ENCODE data around the gene CAMK2D.
A peak's percentile ranks its signal among the peaks of the same experiment; 100 is the strongest.

CAMK2D gene

DNA sequence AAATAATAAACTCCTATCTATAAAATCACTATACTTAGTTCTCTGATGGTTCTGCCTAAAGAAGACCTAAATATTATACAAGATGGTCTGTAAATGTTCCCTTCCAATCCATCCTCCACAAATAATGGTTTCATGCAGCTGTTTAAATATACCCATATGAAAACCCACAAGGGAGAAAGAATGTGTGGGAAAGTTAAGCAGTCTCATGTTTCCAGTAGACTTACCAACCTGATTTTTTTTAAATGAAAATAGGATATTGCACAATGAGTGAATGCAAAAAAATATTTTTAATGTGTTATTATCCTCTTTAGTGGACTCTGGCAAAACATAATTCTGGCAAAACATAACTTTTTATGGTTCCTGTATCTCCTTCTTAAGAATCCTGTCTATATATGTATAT lies 23.3 kb downstream of the CAMK2D start:
- POLR2A ChIA-PET, result interaction anchor here (0.7 kb wide), 1 partner anchor 164 kb away, joined by 3 read pairs; no protein-coding TSS in a partner anchor
- CTCF ChIA-PET, result no interaction called here
- no peak overlapping the region for H3K4me3 ChIP-seq (ENCODE audit: low read depth, low read length)
- TF ChIP-seq, protein P1, sequence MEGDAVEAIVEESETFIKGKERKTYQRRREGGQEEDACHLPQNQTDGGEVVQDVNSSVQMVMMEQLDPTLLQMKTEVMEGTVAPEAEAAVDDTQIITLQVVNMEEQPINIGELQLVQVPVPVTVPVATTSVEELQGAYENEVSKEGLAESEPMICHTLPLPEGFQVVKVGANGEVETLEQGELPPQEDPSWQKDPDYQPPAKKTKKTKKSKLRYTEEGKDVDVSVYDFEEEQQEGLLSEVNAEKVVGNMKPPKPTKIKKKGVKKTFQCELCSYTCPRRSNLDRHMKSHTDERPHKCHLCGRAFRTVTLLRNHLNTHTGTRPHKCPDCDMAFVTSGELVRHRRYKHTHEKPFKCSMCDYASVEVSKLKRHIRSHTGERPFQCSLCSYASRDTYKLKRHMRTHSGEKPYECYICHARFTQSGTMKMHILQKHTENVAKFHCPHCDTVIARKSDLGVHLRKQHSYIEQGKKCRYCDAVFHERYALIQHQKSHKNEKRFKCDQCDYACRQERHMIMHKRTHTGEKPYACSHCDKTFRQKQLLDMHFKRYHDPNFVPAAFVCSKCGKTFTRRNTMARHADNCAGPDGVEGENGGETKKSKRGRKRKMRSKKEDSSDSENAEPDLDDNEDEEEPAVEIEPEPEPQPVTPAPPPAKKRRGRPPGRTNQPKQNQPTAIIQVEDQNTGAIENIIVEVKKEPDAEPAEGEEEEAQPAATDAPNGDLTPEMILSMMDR (IDR thresholded peaks at IDR 0.05; ENCODE audit: insufficient read depth, low read length, missing control alignments), result no peak
- DNase-seq (ENCODE audit: low read depth, low spot score), result peak; percentile 66

DNA sequence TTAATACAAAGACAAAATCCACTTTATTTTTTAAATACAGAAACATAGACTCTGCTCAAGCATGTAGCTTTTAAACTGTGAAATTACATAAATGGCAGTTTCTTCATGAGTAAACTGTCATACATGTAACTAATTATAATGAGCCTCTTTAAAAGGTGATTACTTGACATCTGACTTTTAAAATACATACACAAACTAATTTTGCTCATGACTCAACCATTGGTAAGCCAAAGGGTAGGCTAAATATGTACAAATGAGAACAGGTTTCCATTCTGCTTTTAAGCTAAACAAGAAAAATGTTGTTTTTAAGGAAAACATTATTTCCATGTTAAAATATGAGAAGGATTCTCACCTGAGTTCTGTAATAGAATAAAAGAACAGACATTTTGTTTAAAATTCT lies 27.9 kb downstream of the CAMK2D start:
- POLR2A ChIA-PET, result no interaction called here
- TF ChIP-seq, protein P1 (IDR thresholded peaks at IDR 0.05; ENCODE audit: insufficient read depth, low read length, missing control alignments), result no peak
- DNase-seq (ENCODE audit: low read depth, low spot score), result no peak
- CTCF ChIA-PET, result interaction anchor here (0.6 to 0.7 kb wide), 2 partner anchors 200 to 302 kb away, joined by 3 read pairs; no protein-coding TSS in a partner anchor
- no peak overlapping the region for H3K4me3 ChIP-seq (ENCODE audit: low read depth, low read length)

DNA sequence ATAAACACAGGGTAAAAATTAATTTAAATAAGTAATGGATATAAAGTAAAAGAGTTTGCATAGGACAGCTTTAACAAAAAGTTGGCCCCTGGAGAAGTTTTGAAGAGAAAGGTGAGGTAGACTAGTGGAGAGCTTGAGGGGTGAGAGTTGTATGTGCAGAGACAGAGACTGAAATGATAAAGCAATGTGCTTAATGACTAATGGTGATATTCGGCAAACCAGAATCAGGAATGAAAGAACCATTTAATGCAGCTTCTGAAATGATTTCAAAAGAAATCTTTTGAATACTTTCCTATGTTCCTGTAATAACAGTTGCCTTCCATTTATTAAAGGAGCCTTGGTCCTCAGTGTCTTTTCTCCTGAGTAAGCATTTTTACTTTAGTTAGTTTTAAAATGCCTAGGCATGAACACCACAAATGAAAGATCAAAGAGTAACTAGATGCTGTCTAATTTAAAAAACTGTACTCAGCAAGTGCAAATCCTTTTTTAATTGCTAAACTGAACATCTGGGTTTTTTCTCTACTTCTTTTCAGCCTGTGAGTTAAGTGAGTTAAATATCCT lies 28.5 kb downstream of the CAMK2D start:
- DNase-seq (ENCODE audit: low read depth, low spot score), result no peak
- ChIA-PET POLR2A (no interaction called here), CTCF (interaction anchor here (0.6 to 0.7 kb wide), 2 partner anchors 199 to 303 kb away, joined by 3 read pairs; no protein-coding TSS in a partner anchor)
- H3K4me3 ChIP-seq (ENCODE audit: low read depth, low read length), result no peak overlapping the region
- TF ChIP-seq, protein P1 (IDR thresholded peaks at IDR 0.05; ENCODE audit: insufficient read depth, low read length, missing control alignments), result no peak

DNA sequence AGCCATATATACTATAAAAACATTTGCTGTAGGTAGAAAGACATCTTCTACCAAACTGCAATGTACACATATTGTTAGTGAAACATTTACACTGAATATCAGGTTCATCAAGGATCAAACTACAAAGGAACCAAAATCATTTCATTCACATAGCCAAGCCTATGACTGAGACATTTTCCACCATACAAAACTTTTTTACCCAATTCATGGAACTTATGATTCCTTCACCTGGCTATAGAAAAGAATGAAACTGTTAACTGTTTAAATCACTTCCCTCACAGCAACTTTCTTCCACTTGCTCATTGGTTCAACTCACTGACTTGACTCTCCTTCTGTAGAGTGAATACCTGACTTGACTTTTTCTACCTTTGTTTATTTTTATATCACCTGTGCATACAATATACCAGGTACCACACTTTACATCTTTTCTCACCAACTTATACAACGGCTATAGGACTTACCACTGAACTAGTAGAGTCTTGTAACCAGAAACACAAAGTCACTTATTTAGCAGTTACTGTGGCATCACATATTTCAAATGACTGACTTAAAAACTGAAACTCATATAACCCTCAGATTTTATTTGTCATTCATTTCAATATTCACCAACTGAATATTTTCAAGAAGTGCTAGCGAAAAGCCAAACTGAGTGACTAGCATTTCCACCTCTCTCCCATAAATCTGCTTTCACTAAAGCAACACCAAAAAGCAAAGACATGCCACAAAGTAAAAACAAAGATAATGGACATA lies 30.9 kb downstream of the CAMK2D start:
- H3K4me3 ChIP-seq (ENCODE audit: low read depth, low read length), result no peak overlapping the region
- DNase-seq (ENCODE audit: low read depth, low spot score), result no peak
- ChIA-PET CTCF (no interaction called here), POLR2A (no interaction called here)
- TF ChIP-seq, protein P1 (IDR thresholded peaks at IDR 0.05; ENCODE audit: insufficient read depth, low read length, missing control alignments), result no peak

DNA sequence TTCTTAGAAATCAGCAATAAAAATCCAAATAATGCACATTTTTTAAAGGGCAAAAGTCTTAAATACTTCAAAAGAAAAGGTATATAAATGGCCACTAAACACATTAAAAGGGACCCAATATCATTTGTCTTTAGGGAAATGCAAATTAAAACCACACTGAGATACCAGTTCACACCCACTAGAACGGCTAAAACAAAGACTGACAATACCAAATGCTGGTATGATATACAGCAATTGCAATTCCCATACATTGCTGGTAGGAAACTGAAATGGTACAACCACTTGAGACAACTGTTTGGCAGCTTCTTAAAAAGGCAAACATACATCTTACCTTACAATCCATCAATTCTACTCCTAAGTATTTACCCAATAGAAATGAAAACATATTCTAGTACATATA lies 33.7 kb downstream of the CAMK2D start:
- no peak overlapping the region for H3K4me3 ChIP-seq (ENCODE audit: low read depth, low read length)
- CTCF ChIA-PET, result interaction anchor here (1.3 kb wide), 1 partner anchor 18 kb away, joined by 3 read pairs; no protein-coding TSS in a partner anchor
- no peak for DNase-seq (ENCODE audit: low read depth, low spot score)
- POLR2A ChIA-PET, result no interaction called here
- TF ChIP-seq, protein P1 (IDR thresholded peaks at IDR 0.05; ENCODE audit: insufficient read depth, low read length, missing control alignments), result no peak

DNA sequence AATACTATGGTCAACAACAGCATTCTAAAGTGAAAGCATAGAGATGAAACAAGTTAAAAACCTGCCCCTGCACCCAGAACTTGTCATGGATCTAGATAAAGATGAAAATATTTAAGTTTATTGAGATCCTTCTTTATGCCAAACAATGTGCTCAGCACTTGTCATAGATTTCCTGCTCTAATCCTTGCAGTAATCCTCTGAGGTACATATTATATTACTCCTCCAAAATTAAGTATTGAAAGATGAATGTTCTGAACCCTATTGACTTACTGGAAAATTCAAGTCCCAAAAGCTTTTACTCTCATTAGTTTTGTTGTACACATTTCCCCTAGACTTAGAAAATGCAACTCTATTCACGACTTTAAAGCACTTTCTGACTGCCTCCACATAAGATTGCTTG lies 35.6 kb downstream of the CAMK2D start:
- CTCF ChIA-PET, result no interaction called here
- POLR2A ChIA-PET, result no interaction called here

More for the DNA sequence above, 35.6 kb downstream of the CAMK2D start:
- no peak for DNase-seq (ENCODE audit: low read depth, low spot score)
- TF ChIP-seq, protein P1 (IDR thresholded peaks at IDR 0.05; ENCODE audit: insufficient read depth, low read length, missing control alignments), result no peak
- no peak overlapping the region for H3K4me3 ChIP-seq (ENCODE audit: low read depth, low read length)
